Cardiac septum (tissue), 1 donor: ENCODE results near the gene CHL1. TPM values are rescaled to one million over a fixed set of nuclear protein-coding genes. Genes with fewer than 3 reads are reported as not detected.

Source experiments
- DNase-seq: peaks from one replicate; pipeline ENCODE4 v3.0.0-alpha.2; 2020; ENCODE audit warnings: low spot score
- intact Hi-C: fragments of 100-400 bp; cut with DNase I; formaldehyde crosslinking; loops from one replicate; pipeline ENCODE4 v1.14.0; 2022
- total RNA-seq: library from RNA; stranded (reverse); fragmentation: NEBNext Ultra II Directional; extraction: Animal tissue kit (Norgen Biotek cat#: 25700); gene quantifications from one replicate; pipeline ENCODE4 v1.2.1, GENCODE V29; 2021
- donor health status: DM: no; HTN: no; CAD: no.

CHL1 gene
- total RNA-seq, 1 donor from 2014 or later: 2.5 TPM

- intact Hi-C loops: no loop called here
- DNase-seq: no peak
Observed at GRCh38 chr3:318903-319302, 122.3 kb downstream of the CHL1 start.

DNA sequence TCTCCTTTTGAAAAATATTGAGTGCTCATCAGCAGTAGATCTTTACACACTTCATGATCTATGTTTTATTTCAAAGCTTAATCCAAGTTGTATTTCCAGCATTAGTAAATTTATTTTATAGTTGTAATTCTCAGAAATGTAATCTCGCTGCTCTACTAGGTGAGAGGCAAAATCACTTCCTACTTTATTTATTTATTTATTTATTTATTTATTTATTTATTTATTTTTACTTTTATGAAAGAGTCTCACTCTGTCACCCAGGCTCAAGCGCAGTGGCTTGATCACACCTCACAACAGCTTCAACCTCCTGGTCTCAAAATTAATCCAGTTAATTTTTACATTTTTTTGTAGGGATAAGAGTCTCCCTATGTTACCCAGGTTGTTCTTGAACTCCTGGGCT lies 127.9 kb downstream of the CHL1 start:
- no peak for DNase-seq
- intact Hi-C loops: no loop called here

DNA sequence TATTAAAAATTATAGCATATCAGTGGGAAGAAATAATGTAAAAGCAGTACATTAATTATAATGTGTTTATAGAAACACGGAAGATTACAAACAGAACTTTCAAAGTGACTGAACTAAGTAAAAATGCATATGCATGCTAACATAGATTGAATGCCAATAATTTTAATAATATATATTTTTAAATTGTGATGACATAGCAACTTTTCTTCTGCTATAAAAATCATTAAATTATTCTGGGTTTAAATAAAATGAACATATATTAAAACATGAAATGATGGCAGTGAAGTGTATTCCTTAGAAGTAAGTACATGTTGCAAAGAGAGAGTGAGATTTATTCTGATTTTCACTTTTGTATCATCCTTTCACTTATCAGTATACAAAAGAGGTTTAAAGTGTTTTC lies 128.9 kb downstream of the CHL1 start:
- intact Hi-C loops: no loop called here
- no peak for DNase-seq

- intact Hi-C loops: no loop called here
Observed at GRCh38 chr3:330494-331115, 134.0 kb downstream of the CHL1 start.

GRCh38 chr3:331881-332280 lies 135.3 kb downstream of the CHL1 start:
- DNase-seq: no peak

More at GRCh38 chr3:330494-331115, 134.0 kb downstream of the CHL1 start:
- DNase-seq: no peak

GRCh38 chr3:332701-333100 lies 136.1 kb downstream of the CHL1 start:
- DNase-seq: no peak
- intact Hi-C loops: no loop called here

More at GRCh38 chr3:331881-332280, 135.3 kb downstream of the CHL1 start:
- intact Hi-C loops: no loop called here

DNA sequence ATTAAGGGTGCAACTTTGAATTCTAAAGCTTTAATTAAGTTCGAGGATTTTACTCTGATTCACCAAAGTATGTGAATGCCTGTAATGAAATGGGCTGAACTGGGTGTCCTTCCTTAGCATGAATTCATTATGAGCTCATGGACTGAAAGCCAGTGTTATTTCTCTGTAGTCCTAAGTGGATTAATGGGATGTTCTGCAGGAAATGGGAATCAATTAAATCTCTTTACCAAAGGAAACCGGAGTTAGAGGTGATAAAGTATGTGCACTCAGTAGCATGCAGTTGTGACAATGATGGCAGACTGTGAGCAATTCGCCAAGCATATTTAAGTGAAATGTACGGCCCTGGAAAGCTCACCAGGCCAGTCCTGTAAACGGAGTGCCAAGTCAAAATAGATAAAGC lies 138.7 kb downstream of the CHL1 start:
- DNase-seq: no peak
- intact Hi-C loops: no loop called here

- DNase-seq: no peak
Observed at GRCh38 chr3:339351-339750, 142.8 kb downstream of the CHL1 start.

DNA sequence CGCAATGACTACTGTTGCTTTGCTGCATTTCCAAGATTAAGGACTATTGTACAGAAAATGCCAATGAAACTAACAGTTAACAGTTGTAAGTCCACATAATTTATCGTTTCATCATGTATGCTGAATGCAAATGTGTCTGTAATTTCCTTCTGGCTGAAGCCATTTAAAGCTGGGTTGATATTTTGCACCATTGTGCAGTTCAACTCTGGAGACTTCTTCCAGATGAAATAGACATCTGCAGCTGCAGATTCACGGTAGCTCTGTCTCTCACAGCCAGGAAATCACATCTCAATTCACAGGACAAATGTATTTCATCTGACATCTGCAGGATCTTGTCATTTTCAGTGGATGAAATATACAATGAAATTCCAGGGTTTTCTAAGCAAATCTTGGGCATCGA lies 145.4 kb downstream of the CHL1 start:
- DNase-seq: no peak
- intact Hi-C loops: no loop called here

More at GRCh38 chr3:339351-339750, 142.8 kb downstream of the CHL1 start:
- intact Hi-C loops: no loop called here

DNA sequence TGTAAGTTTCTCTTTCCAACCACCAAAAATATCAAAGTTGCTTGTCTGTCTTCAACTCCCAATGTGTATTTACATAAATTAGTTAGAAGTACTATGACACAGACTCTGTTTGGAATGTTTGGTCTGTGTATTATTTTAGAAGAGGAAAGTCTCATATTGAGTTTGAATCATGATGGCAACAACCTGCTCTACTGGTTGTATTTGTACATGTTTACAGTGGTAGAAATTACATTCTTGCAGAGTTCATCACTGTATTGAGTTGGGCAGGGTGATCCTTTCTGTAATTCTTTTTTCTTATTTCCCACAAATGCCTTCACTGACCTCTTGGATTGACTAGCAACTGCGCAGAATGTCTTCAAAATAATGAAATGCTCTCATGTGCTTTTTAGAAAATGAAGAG lies 149.6 kb downstream of the CHL1 start:
- intact Hi-C loops: no loop called here
- DNase-seq: no peak

GRCh38 chr3:347581-347980 lies 151.0 kb downstream of the CHL1 start:
- DNase-seq: no peak
- intact Hi-C loops: no loop called here

GRCh38 chr3:350871-351371 lies 154.4 kb downstream of the CHL1 start:
- intact Hi-C loops: no loop called here
- no peak for DNase-seq

DNA sequence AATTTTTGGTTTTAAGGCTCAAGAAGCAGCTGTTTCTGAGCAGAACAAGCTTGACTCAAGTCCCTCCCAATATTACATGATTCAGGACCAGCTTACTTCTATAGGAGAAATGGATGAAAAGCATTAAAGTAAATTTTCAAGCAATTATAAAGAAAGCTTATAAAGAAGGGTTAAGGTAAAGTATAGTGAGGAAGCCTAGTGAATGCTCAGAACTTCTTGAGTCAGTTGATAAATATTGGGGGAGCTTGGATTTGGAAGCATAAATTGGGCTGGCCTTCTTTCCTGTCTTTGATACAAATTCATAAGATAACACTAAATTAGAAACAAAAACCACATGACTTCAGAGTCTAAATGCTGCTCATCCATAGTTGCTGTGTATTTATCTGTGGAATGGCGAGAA lies 156.0 kb downstream of the CHL1 start:
- intact Hi-C loops: no loop called here
- no peak for DNase-seq

DNA sequence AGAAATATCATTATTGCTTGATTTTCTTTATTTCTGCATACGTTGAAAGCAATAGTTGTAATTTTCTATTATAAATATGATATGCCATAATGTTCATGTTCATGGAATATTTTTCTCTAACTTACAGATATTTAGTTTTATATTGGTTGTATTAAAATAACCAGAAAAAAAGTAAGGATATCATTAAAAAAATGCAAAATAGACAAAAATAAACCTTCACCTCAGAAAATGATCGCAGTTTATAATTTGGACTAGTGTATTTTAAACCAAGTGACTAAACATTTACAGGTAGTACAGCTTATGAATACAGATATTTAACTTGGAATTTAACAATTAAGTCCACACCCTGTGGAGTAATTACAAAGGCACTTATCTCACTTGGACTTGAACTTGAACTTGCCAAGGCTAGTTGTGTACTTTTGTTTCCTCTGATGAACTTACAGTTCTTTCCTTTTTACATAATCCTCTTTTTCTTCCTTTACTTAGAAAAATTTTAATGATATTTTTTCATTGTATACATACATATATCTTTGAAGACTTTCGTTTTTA lies 156.7 kb downstream of the CHL1 start:
- DNase-seq: no peak
- intact Hi-C loops: no loop called here

DNA sequence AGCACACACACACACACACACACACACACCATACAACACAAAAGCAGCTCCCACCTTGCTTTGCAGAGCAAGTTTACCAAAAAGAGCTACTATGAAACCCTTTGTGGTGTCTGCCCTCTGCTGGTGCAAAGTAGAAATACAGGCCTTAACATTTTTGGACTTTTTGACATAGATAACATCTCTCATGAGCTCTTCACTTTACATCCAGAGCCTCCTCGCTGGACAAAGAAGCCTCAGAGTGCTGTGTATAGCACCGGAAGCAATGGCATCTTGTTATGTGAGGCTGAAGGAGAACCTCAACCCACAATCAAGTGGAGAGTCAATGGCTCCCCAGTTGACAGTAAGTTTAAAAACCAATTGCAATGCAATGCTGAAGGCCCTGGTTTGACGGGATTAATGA lies 157.9 kb downstream of the CHL1 start:
- intact Hi-C loops: no loop called here
- DNase-seq: no peak

DNA sequence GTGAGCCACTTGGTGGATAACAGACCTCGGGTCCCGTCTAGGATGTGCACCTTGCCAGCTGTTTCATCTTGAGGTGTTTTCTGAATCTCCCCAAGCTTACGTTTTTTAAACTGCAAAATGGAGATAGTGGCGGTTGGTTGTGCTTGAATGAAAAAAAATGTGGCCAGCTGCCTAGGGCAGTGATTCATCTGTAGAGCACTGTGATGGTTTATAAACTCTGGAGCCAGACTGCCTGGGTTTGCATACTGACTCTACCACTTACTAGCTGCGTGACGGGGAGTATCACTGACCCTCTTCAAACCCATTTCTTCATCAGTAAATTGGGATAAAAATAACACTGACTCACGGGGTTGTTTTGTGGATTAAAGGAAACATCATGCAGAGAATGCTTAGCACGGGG lies 159.1 kb downstream of the CHL1 start:
- no peak for DNase-seq
- intact Hi-C loops: no loop called here

DNA sequence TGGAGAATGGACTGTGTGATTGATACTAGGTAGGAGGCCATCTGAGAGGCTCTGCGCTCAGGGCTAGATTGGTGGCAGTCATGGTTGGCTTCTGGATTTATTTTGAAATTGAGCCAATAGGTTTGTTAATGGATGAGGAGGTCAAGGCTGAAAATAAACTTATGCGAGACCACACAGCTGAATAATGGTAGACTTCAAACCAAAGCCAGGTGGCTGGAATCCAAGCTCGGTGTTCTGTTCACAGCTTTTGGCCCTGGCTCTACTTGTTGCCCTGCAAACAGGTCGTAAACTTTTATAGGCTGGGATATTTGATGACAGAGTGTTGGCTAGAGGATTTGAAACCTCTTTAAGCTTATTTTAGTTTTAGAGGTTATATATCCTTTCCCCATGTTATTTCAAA lies 160.4 kb downstream of the CHL1 start:
- intact Hi-C loops: no loop called here
- no peak for DNase-seq

DNA sequence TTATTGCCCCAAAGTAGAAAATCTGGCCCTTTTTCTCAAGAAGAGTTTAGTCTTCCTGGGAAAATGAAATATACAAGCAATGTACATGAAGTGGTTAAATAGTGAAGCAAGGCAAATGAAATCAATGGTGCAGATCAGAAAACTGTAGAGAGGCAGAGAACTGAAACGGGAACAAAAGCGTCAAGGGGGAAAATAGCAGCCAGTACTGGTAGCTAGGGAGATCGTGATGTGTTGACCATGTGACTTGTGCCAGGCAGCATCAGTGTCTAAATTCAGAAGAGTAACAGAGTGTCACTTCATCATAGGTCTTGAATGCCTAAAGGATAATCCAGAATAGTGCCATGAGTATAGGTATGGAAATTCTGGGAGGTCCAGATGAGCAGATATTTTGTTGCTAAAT lies 163.1 kb downstream of the CHL1 start:
- intact Hi-C loops: no loop called here
- DNase-seq: no peak

DNA sequence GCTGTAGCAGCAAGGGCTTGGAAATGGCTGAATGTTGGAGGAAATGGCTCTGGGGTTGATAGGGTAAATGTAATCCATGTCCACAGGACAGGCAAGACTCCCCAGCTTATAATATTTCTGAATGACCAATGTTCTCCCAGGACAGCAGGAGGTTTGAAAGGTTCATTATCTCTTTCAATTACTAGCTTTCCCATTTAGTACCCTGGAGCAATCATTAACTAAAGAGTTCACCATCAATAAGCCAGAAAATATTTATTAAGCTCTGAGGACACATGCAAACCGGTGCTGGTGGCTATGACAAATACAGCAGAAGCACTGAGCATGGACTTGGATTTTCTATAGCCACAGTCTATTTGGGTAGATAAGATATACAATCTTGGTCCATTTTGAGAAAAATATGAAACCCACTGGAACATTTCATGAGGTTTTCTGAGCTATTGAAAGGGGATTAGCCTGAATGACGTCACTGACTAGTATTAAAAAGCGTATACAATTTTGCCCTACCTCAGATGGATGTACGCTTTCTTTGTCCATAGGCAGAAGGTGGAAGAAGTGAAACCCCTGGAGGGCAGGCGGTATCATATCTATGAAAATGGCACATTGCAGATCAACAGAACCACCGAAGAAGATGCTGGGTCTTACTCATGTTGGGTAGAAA lies 166.2 kb downstream of the CHL1 start:
- no peak for DNase-seq
- intact Hi-C loops: no loop called here

DNA sequence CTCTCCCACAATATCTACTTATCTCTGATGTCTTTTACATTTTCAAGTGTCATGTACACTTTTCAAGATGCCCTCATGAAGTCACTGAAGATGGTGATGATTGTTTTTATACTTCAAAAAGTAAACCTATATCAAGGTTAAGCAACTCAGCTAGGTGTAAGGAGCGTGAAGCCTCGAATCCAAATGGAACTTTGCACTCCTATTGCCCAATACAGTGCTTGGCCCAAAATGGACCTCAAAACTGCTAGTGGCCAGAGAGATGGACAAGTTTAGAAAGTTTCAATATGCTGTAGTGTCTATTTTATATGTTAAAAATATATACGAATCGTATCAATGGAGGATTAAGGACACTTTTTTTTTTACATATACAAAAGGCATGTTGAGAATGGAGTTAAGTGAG lies 167.7 kb downstream of the CHL1 start:
- intact Hi-C loops: no loop called here
- DNase-seq: no peak

GRCh38 chr3:365268-365667 lies 168.7 kb downstream of the CHL1 start:
- intact Hi-C loops: no loop called here
- no peak for DNase-seq
